Measurements from ENCODE around the gene ITGA11.

- TF ChIP-seq, protein P1, sequence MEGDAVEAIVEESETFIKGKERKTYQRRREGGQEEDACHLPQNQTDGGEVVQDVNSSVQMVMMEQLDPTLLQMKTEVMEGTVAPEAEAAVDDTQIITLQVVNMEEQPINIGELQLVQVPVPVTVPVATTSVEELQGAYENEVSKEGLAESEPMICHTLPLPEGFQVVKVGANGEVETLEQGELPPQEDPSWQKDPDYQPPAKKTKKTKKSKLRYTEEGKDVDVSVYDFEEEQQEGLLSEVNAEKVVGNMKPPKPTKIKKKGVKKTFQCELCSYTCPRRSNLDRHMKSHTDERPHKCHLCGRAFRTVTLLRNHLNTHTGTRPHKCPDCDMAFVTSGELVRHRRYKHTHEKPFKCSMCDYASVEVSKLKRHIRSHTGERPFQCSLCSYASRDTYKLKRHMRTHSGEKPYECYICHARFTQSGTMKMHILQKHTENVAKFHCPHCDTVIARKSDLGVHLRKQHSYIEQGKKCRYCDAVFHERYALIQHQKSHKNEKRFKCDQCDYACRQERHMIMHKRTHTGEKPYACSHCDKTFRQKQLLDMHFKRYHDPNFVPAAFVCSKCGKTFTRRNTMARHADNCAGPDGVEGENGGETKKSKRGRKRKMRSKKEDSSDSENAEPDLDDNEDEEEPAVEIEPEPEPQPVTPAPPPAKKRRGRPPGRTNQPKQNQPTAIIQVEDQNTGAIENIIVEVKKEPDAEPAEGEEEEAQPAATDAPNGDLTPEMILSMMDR (IDR thresholded peaks at IDR 0.05 in 8 of 11, conservative IDR thresholded peaks at IDR 0.05 in 3 of 11): no peak
- no peak for TF ChIP-seq POLR2A (IDR thresholded peaks at IDR 0.05)
Measured at GRCh38 chr15:68356778-68357177, 75.2 kb downstream of the ITGA11 start.

Data from spleen (tissue), 7 donors.